ENCODE data around the gene JAK1.

The JAK1 gene

DNA sequence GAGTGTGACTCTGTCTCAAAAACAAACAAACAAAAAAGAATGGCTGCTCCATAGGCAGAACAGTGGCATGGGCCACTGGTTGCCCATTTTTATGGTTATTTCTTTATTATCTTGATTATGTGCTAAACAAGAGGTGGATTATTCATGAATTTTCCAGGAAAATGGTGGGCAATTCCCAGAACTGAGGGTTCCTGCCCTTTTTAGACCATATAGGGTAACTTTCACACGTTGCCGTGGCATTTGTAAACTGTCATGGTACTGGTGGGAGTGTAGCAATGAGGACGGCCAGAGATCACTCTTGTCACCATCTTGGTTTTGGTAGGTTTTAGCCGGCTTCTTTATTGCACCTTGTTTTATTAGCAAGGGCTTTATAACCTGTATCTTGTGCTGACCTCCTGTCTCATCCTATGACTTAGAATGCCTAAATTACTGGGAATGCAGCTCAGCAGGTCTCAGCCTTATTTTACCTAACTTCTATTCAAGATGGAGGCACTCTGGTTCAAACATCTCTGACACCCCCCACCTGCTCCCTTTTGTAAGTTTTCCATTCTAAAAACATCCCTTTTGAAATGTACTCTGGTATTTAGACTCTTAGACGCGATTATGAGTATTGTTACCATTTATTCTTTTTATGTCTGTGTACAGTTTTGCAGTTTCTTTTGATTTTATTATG is 164.4 kb downstream of the JAK1 start:
- no peak for DNase-seq (ENCODE audit: low read depth in 4 of 4, low spot score in 1 of 4)

GRCh38 chr1:64798872-64799271 is 167.5 kb downstream of the JAK1 start:
- no peak for DNase-seq (ENCODE audit: low read depth in 4 of 4, low spot score in 1 of 4)

DNA sequence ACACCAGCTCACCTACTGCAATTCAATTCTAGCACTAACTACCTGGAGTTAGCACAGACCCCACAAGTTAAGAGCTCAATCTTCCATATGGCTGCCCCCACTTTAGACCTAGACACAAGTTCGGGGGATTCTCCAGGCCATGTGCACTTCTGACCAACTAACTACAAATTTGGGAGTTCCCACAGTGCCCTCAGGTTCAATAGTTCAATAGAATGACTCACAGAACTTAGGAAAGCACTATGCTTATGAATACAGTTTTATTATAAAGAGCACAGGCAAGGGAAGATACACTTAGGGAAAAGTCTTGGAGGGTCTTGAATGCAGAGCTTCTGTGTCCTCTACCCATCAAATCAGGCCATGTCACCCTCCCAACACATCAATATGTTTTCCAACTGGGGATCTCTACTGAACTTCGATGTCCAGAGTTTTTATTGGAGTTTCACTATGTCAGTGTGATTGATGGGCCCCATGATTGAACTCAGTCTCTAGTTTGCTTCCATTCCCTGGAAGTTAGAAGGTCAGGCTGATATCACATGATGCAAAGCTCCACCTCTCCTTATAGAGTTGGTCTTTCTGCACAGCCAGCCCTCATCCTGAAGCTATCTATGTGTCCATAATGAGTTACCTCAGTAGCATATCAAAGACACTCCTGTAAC is 175.4 kb downstream of the JAK1 start:
- DNase-seq (ENCODE audit: low read depth in 4 of 4, low spot score in 1 of 4): no peak
